Measurements from ENCODE around the gene UGGT1.
A peak's percentile ranks its signal among the peaks of the same experiment; 100 is the strongest.

The UGGT1 gene

DNA sequence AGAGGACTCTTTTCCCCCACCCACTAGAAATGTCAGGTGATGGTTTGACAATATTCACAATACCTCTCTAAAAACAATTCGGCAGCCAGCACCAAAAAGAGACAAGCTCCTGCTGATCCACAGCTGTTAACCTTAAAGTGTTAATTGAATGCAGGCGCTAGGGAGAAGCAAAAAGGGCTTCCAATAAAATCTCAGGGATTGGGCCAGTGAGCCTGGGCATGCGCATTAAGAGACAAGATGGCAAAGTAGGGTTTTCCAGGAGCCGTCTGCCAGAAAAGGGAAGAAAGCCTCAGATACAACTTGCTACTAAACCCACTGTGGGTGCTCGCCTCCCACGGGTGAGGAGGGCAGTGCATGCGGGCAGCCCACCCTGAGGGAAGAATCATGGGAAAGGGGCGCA lies 128.9 kb downstream of the UGGT1 start:
- DNase-seq: no peak

DNA sequence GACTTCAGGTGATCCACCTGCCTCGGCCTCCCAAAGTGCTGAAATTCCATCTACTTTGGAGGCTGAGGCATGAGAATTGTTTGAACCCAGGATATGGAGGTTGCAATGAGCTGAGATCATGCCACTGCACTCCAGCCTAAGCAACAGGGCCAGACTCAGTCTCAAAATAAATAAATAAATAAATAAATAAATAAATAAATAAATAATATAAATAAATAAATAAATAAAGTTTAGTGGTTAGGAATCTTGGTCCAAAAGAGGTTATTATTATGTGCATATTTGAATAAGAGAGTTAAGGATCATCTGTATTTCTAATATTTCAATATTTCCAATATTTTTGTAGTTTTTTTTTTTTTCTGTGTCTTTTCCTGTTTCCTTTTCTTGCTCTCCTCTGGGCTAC lies 136.9 kb downstream of the UGGT1 start:
- DNase-seq: no peak

DNA sequence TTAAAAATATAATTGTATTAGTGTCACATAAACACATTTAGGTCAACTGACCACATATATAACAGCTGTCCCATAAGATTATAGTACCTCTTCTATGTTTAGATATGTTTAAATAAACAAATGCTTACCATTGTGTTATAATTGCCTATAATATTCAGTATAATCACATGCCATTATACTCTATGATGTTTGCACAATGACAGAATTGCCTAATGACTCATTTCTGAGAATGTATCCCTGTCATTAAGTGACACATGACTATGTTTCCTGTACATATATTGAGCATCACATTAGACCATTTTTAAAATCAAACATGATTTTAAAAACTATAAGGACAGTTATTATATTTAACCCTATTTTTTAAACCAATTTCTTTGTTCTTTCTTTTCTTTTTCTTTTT lies 137.9 kb downstream of the UGGT1 start:
- no peak for DNase-seq

DNA sequence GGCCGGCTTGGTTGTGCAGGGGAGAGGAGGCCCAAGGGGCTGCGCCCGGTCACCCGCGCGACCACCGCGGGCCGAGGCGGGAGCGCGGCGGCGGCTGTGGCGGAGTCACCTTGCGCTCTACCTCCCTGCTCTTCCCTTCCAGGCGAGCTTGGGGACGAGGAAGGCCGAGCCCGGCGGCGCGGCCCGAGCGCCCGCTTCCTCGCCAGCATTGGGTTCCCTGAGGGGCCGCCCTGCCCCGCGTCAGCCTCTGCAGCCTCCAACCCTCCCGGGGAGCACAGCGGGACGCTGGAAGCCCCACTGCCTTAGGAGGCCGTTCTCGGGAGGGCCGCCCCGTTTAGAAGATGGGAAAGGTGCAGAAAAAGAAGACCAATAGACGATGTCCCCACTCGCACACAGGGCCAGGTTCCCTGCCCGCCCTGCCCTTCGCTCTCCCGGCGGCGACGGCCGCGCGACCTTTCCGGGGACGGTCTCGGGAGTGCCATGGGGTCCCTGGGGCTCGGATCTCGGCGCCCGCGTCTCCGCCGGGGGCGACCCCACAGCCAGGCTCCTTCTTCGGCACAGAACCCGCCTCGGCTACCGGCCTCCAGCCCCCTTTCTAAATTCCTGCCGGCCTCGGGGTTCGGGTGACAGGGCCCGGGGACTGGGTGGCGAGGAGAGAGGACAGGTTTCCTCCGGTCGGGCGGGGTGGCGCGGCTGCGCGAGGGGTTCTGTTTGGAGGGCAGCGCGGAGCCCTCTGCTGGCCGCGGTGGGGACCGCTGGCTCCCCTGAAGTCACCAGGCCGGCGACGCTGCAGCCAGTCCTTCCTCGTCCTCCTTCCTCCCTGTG lies 142.2 kb downstream of the UGGT1 start:
- peak; percentile 88 for DNase-seq

DNA sequence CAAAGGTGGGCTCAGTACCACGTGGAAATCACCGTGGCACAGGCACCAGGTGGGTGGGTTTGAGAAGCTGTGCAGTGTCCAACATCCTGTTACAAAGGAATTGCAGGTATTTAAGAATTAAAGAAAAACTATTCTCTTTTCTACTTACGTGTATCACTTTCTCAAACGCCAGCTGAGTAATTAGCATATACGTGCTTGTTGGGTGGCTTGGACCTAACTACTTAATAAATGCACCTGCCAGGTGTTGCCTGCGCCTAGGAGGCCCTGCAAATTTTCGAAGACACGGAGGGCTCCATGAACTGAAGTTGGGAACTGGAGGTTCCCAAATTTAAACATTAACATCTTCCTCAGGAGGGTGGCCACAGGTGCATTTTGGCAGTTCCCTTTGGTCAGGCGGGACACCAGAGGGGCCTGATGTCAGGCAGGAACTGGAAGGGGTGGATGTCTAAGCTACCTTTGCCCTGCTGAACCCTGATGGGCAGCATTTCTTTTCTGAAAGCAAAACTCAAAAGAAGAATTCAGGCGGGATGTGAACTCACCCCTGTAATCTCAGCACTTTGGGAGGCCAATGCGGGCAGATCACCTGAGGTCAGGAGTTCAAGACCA lies 142.9 kb downstream of the UGGT1 start:
- no peak for DNase-seq

- no peak for DNase-seq
These were observed 143.6 kb downstream of the UGGT1 start for GRCh38 chr2:128234613-128235012.

- no peak for DNase-seq
These were observed 144.6 kb downstream of the UGGT1 start for GRCh38 chr2:128235581-128235980.

DNA sequence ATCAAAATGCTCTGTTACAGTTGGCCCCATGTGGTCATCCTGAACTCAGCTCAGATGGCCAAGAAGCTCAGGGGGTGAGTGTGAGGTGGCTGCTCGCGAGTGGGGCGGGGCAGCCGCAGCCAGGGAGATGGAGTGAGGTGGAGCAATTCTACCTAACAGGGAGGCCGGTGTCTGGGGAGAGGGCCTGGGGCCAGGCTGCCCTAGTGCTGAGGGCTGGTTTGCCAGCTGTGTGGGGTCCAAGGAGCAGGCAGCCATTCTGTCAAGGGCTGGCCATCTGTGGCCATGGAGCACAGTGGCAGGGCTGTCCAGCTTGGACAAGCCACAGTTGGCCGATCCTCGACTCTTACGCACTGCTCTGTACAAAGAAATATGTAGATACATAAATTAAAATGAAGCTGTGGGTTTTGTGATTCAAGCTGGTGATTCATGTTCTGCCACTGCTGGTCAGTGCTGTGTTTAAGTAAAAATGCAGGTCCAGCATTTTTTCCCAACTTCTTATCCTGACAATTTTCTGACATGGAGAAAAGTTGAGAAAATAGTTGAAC lies 145.6 kb downstream of the UGGT1 start:
- no peak for DNase-seq

DNA sequence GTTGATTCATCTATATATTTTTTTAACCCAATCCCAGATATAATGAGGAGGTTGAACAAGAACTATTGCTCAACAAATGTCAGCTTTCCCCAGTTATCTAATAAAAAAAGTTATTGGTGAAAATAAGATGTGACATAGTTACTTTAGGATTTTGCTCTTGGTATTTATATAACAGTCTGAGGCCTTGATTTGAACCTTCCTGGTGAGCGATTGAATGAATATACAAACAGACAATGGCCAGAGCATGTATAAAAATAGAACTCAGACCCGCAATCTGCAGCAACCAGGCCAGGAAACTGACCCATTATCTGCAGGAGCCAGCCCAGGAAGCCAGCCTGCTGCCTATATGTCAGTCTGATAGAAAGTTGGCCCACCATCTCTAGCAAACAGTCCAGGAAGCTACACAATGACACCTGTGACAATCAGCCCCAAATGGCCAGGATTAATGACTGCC lies 146.1 kb downstream of the UGGT1 start:
- no peak for DNase-seq

DNA sequence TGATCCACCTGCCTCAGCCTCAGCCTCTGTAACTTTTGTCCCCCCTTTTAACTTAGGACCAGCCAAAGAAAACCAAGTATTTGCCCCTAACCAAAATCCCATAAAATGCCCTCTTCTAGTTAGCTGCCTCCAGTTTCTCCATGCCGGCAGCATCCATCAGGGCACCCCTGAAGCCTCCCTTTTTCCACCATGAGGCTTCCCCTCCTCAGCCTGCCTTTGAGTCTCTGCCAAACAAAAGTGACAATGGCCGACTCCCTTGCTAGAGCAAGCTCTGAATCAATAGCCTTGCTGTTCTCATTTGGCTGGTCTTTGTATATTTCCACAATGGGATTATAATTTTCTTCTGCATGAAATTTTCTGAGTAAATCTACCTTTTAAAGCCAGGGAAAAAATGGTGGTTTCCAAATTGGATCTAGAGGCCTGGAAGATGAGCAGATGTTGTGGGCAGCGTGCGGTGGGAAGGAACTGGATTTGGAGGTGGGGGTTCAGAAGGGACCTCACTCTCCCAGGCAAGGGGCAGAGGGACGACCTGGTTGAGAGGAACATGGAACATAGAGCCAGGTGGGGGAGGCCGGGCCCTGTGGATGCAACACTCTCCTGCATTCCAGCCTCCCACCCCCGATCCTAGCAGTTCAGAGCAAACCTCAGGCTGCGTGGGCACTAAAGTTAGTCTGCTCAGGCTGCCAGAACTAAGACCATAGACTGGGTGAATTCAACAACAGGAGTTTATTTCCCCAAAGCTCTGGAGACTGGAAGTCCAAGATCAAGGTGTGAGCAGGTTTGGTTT lies 147.1 kb downstream of the UGGT1 start:
- no peak for DNase-seq

DNA sequence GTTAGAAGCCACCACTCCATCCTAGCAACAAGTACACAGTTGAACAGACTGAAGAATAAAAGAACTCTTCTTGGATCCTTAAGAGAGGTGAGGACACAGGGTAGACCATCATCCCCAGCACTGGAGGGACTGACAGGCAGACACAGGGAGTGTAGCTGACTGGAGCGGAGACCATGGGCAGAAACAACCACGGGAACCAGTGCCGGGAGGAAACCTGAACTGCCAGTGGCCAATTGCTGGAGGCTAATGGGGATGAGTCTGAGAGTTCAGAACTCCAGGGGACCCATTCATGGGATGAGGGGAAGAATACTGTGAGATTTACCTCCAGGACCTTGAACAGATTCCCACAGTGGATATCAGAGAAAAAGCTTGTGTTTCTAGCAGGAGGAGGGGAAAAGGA lies 150.9 kb downstream of the UGGT1 start:
- DNase-seq: no peak

Data from CD4-positive, alpha-beta T cell treated with Interleukin-6 for 4 hours (primary cell).